H1 (cell line): ENCODE data around the gene LIFR.
"Not testable (repeated sequence)": the region's sequence is repeated elsewhere in the genome, so short reads cannot be mapped to it uniquely, and the experiment has no call there.

Experiments
- EGR1 ChIP-seq: IDR thresholded peaks from 2 replicates; pipeline ENCODE4 v1.6.1; 2011; ENCODE audit warnings: low read depth, low read length, borderline replicate concordance
- EZH2 ChIP-seq: fragments of 200-600 bp; sonication (generic); IDR thresholded peaks from 2 replicates; pipeline ENCODE4 v1.7.1; 2012; ENCODE audit warnings: low read depth, mild to moderate bottlenecking, moderate library complexity, low read length, inconsistent platforms; ENCODE audit not compliant: severe bottlenecking
- MAFK ChIP-seq: IDR thresholded peaks from 2 replicates; pipeline ENCODE4 v1.6.1; 2012; ENCODE audit warnings: low read depth, mild to moderate bottlenecking, improper control_type of control experiment, low read length
- TF ChIP-seq, protein P1 (sequence below), 3 experiments: IDR thresholded peaks; 1 replicate in 2 of 3; 2 replicates in 1 of 3; pipeline versions ENCODE4 v1.5.1 to v1.6.1; 2011; ENCODE audit warnings: low read length in 3 of 3, mild to moderate bottlenecking in 3 of 3, inconsistent platforms in 2 of 3, low read depth in 1 of 3, moderate library complexity in 1 of 3; ENCODE audit not compliant: insufficient read depth in 1 of 3; ENCODE audit errors: control extremely low read depth in 1 of 3
- TF ChIP-seq, protein P2 (sequence below): IDR thresholded peaks from 2 replicates; pipeline ENCODE4 v1.6.1; 2012; ENCODE audit warnings: inconsistent platforms

DNA sequence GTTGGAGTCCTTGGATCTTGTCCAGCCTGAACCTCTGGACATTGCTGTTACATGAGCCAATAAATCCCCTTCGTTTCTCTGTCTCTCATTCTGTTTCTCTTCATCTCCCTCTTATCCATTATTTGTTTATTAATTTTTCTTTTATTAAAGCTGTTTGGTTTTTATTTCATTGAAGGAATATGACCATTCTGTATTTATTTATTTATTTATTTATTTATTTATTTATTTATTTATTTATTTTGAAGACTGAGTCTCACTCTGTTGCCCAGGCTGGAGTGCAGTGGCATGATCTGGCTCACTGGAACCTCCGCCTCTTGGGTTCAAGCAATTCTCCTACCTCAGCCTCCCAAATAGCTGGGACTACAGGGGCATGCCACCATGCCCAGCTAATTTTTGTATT, 10.9 kb upstream of the LIFR start:
- not testable (repeated sequence) for TF ChIP-seq MAFK, EZH2, EGR1
- TF ChIP-seq, protein P1, sequence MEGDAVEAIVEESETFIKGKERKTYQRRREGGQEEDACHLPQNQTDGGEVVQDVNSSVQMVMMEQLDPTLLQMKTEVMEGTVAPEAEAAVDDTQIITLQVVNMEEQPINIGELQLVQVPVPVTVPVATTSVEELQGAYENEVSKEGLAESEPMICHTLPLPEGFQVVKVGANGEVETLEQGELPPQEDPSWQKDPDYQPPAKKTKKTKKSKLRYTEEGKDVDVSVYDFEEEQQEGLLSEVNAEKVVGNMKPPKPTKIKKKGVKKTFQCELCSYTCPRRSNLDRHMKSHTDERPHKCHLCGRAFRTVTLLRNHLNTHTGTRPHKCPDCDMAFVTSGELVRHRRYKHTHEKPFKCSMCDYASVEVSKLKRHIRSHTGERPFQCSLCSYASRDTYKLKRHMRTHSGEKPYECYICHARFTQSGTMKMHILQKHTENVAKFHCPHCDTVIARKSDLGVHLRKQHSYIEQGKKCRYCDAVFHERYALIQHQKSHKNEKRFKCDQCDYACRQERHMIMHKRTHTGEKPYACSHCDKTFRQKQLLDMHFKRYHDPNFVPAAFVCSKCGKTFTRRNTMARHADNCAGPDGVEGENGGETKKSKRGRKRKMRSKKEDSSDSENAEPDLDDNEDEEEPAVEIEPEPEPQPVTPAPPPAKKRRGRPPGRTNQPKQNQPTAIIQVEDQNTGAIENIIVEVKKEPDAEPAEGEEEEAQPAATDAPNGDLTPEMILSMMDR (IDR thresholded peaks at IDR 0.05; ENCODE audit: control extremely low read depth in 1 of 3, insufficient read depth in 1 of 3, low read depth in 1 of 3, low read length in 3 of 3) = not testable (repeated sequence)
- TF ChIP-seq, protein P2, sequence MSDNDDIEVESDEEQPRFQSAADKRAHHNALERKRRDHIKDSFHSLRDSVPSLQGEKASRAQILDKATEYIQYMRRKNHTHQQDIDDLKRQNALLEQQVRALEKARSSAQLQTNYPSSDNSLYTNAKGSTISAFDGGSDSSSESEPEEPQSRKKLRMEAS = not testable (repeated sequence)
